ENCODE measurements around the gene ZNF768.
"Not testable (repeated sequence)": the region's sequence is repeated elsewhere in the genome, so short reads cannot be mapped to it uniquely, and the experiment has no call there.

The ZNF768 gene

GRCh38 chr16:30555315-30556124, 29.2 kb upstream of the ZNF768 start:
- no peak for DNase-seq

- DNase-seq, result no peak
These were observed 28.4 kb upstream of the ZNF768 start for GRCh38 chr16:30554557-30555314.

- DNase-seq, result no peak
These were observed 27.1 kb upstream of the ZNF768 start for GRCh38 chr16:30553393-30553899.

DNA sequence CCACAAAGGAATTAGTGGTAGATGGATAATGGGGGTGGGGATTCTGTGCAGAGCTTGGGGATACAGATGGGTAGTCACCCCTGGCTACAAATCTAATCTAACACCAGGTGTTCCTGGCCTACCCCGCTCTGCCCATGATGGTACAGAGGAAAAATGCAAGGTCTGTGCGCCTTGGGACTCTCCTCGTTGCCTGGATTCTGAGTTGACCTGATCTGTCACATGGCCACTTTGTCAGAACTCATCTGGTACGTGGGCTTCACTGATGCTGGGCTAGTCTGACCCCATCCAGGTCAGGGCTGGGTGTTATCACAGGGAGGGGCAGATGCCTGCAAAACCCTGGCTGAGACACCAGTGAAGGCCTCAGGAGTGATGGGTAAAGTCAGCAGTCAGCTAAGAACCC, 26.6 kb upstream of the ZNF768 start:
- DNase-seq, result no peak

DNA sequence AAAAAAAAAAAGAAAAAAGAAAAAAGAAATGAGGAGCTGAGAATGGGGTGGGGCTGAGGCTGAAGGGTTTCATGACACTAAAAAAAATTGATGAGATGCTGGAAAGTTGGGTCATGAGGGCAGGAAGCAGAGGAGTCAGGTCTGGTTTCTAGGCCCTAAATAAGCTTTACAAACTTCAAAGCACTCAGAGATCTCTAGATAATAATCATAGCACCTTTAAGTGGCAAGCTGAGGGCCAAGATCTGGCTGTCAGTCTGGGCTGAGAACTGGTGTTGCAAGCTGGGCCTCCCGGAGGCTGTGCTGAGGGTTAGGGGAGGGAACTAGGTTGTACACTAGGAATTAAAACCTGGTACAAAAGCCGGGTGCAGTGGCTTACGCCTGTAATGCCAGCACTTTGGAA, 25.4 kb upstream of the ZNF768 start:
- DNase-seq, result no peak

GRCh38 chr16:30548416-30549253, 22.3 kb upstream of the ZNF768 start:
- no peak for DNase-seq

DNA sequence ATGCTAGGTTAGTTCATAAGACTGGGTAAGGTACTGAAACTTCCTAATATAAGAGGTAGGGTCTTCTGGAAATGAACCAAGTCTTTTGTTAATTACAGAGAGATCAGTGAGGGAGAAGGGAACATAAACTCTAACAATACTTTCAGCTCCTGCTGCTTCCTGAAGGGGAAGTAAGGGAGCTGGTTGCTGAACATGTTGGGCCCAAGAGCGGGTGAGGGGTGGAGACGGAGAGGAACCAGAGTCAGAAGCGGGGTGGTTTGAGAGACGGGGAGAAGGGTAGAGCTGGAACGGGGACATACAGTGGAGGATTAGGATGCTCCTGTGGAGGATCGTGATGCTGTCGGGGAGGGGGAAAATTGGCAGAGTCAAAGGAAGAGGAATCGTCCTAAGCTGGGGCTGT, 19.7 kb upstream of the ZNF768 start:
- no peak for DNase-seq

DNA sequence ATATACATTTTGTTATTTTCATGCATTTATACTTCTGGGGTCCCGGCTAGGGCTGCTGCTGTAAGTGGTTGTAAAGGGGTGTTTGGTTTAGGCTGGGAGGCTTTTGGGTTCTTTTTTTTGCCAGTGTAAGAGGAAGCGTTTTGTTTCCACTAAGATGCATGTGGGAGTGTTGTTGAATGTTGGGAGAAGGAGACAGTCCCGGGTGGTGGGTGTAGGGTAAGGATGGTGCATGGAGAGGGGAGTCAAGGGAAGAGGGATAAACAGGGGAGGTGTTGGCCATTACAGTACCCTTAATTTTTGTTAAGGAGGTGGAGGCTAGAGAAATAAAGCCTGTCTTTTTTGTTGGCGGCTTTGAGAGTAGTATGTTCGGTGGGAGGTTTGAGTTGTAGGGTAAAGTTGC, 16.7 kb upstream of the ZNF768 start:
- no peak for DNase-seq

DNA sequence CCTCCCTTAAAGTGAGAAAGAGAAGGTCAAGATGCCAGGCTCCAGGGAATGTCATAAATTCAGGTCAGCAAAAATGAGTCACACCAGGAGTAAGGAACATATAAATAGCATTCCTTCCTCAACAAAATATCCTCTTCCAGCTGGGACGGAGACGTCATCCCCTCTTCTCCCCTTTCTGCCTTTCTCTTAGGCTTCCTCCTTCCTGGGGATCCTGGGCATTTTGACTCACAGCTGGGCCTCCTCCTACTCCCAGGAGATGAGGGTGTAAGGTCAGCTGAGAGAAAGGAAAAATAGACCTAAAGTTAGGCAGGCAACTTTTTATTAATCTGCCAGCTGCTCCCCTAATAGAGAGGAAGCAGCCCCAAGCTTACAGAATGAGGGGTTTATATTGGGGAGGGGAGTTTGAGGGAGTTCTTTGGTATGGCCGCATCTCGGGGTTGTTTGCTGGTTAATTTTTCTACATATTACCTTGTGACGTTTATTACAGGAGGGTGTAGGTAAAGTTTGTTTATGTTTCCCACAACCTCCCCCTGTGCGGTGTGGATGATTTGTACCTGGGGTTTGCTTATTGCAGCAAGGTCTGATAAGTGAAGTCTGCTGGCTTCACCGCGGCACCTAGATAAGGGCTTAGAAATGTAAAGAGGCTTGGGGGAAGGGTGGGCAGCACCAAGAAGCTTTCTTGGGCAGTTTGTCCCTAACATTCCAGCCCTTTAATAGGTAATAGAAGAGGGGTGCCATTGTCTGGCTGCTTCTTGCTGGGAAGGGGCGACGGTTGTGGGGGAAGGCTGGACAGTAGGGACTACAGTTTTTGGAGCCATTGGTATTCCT, 15.3 kb upstream of the ZNF768 start:
- no peak for DNase-seq

DNA sequence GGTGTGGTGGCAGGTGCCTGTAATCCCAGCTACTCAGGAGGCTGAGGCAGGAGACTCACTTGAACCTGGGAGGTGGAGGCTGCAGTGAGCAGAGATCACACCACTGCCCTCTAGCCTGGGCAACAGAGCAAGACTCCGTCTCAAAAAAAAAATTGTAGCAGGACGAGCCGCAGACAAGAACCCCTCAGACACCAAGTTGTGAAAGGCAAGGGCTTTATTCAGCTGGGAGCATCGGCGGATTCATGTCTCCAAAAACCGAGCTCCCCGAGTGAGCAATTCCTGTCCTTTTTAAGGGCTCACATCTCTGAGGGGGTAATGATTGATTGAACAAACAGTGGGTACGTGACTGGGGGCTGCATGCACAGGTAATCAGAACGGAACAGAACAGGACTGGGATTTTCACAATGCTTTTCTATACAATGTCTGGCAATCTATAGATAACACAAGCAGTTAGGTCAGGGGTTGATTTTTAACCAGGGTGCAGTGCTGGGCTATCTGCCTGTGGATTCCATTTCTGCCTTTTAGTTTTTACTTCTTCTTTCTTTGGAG, 14.6 kb upstream of the ZNF768 start:
- not testable (repeated sequence) for DNase-seq

GRCh38 chr16:30539986-30540526, 13.7 kb upstream of the ZNF768 start:
- not testable (repeated sequence) for DNase-seq

GRCh38 chr16:30539000-30539964, 12.9 kb upstream of the ZNF768 start:
- DNase-seq, result no peak

DNA sequence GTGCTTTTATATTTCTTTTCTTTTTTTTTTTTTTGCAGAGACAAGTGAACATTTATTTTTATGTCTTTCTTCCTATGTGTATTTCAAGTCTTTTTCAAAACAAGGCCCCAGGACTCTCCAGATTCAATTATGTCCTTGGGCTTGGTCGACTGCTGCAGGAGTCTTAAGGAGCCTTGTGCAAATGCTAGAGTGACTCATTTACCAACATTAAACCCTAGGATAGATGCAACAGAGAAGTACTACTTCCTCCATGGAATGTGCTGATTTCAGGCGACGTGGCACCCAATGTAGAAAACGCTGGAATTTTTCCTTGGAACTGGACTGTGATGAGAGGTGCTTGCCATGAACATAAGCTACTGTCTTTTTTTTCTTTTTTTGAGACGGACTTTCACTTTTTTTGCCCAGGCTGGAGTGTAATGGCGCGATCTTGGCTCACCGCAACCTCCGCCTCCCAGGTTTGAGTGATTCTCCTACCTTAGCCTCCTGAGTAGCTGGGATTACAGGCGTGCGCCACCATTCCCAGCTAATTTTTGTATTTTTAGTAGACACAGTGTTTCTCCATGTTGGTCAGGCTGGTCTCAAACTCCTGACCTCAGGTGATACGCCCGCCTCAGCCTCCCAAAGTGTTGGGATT, 10.1 kb upstream of the ZNF768 start:
- DNase-seq, result not testable (repeated sequence)

DNA sequence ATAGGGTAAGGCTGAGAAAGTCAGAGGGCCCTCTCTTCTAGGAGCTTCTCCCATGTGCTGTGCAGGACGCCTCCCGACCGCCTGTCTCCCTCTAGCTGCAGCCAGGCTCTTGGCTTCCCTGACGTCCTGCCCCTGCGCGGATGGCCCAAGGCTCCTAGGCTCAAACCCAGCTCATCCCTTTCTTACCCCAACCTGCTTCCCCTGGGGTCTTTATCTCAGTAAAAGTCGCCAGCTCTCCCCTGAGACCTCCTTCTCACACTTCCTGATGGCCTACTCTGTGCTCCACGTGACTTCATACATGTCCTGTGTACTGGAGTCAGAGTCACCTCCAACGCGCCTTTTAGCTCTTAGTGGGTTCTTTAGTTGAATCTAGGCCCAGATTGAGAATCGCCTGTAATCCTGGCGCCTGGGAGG, 9.4 kb upstream of the ZNF768 start:
- DNase-seq, result no peak

DNA sequence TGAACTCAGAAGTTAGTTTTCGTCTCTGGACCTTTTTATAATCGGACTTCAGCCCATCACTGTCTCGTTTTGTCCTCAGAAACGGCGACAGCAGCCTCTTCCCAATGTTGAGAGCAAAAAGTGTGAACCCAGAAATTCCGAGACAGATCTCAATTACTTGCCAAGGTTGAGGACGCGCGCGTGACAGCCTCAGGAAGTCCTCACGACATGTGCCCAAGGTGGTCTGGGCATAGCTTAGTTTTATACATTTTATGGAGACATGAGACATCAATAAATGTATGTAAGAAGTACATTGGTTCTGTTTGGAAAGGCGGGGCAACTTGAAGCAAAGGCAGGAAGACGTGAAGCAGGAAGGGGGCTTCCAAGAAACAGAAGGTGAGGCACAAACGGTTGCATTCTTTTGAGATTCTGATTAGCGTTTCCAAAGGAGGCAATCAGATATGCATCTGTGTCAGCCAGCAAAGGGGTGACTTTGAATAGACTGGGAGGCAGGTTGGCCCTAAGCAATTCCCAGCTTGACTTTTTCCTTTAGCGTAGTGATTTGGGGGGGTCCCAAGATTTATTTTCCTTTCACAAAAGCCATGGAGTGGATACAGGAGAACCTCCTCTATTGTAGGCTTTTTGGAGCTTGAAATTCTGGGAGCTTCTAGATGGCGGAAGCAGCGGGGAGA, 8.9 kb upstream of the ZNF768 start:
- DNase-seq, result no peak

DNA sequence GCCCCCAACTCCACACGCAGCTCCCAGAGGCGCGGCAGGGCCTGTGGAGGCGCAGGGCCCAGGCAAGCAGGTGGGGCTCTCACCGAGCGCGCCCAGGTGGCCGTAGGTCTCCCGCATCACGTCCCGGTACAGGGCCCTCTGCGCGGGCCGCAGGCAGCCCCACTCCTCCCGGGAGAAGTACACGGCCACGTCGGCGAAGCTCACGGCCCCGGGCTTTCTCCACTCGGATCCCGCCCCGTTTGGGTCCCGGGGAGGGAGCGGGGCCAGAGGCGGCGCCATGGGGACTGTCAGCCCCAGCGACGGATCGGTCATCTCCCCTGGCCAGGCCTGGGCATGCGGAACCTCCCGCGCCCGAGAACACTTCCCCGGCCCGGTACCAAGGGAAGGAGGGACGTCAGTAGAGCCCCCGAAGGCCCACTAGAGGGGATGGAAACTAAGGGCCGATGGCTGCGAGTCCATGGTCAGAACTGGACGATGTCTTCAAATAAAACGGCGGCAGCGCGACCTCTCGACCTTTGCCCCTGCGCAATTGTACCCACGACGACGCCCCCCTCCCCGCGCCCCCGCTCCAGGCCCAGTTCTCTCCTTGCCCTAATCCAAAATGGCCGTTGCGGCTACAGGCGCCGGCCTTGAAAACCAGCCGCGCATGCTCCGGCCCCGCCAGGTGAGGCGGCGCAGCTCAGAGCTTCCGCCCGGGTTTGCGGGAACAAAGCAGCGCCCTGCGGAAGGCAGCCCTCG, 8.2 kb upstream of the ZNF768 start, which contains the start of gene ZNF747:
Gene ZNF747, minus strand, starts transcription at position 491 of the 738 bp plus-strand sequence. Its CDS starts 179 bp downstream, at position 312.
- DNase-seq, result peak; percentile 41

- DNase-seq, result no peak
These were observed 7.5 kb upstream of the ZNF768 start for GRCh38 chr16:30533748-30534367.

- DNase-seq, result no peak
These were observed 6.8 kb upstream of the ZNF768 start for GRCh38 chr16:30533146-30533522.
